Activated T-cell treated with anti-CD3 and anti-CD28 coated beads for 1 hour (primary cell): Measurements from ENCODE around the gene GJB2.

Experiments used
- DNase-seq: peaks from one replicate; pipeline ENCODE4 v3.0.0-alpha.2; 2020; ENCODE audit warnings: low read depth

Gene GJB2

DNA sequence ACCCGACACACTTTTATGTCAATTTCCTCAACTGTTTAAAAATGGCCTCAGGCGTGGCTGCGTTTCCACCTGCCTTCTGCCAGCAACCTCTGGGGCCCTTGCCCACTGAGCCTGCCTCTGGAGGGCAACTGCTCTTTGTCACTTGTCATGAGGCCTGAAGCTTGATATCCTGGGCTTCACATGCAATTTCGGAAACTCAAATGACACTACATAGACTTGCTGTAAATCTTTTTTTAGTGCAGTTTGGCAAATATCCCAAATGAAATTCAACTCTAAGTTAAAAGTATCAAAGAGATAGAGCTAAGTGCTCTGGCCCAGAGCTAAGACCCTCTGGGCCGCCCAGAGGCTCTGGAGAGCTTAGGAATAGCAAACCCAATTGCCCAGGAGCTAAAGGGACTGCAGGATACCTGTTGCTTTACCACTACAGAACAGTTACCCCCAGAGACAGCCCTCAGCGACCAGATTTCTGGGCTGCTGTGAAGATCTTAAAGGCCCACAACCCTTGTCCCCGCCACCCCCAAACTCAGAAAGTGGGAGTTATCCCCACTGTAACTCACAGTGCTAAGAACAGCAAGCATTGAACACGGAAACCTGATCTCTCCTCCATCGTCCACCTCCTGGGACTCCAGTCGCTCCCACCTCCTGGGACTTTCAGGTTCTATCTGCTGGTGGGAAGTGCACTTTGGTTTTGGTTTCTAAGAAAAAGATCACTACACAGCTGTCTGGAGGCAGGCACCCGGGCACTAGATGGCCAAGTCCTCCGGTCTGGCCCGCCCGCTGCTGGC, 51.3 kb downstream of the GJB2 start:
- DNase-seq, result no peak

DNA sequence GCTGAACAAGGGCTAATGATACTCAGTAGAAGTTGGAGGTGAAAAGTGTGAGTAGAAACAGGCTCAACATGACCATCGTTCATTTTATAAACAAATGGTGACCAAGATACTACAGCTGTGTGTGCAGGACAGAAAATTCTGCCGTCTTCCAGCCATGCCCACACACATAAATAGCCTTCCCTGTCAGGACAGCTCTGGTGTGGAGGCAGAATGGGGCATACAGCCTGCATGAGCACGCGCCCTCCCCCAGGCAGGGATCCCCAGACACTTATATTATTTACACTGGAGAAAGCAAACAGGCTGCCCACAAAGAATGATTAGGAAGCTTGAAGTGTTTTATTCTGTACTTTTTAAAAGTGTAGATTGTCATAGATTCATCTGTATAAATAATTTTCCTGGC, 52.3 kb downstream of the GJB2 start:
- DNase-seq, result no peak

DNA sequence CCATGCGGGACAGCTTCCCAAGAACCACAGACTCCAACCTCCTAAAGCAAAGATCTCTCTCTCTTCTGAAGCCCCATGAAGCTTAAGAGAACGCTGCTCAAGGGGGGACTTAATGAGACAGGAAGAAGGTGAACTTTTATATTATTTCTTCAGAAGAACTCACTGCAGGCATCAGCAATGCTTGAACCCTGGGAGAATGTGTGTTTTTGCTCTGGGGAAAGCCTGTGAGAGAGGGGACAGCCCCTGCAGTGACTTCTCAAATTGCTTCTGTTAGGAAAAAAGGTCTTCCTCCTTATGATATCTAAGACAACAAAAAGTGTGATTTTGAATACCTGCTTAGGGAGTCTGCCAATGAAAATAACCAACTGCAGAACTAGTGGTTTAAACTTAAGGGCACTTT, 54.9 kb downstream of the GJB2 start:
- no peak for DNase-seq
